Measurements from ENCODE around the gene GPX3.
A peak's percentile ranks its signal among the peaks of the same experiment; 100 is the strongest.

Gene GPX3

DNA sequence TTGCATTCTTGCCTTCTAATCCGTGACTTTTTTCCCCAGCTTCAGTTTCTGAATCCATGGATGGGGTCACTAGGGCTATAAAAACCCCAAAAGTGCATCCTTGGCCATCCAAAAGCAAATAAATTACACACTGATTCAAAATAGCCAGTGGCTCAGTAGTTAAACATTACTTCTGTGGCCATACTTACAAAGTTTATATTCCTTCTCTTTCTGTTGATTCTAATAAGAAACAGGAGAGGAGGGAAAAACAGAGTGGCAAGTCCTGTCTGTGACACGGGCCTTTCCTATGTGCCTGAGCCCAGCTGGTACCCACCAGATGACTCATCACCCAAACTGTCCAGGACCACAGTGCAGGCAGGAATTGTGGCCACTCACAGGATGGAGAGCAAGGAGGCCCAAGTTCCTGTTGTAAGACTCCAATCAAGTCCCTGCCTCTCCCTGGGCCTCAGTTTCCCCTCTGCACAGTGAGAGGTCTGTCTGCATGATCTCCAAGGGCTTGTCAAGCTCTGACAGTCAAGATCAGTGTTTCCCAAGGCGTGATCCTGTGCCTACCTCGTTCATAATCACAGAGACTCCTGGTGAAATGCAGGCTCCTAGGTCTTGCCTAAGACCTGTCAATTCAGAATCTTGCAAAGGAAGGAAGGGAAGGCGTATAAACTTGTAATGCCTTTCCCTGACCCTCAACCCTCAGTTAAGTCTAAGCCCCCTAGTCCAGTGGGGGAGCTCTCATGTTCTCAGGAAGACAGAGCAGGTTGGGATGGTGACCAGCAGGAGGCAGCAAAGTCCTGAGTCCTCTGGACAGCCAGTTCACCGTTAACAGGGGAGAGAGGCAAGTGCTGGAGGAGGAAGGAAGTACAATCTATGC is 30.9 kb downstream of the GPX3 start:
- in situ Hi-C loops (cut with HindIII; ENCODE audit: low pct_ligation_motif_present, low sequenced_read_pairs): no loop called here
- no peak overlapping the region for H3K4me3 ChIP-seq (ENCODE audit: low read depth, low read length)
- no peaks in the 10 kb centered on the region for H3K27me3 ChIP-seq (replicated peaks)
- H3K36me3 ChIP-seq (replicated peaks): peaks cover 69% of the 10 kb centered on the region
- TF ChIP-seq, protein P1, sequence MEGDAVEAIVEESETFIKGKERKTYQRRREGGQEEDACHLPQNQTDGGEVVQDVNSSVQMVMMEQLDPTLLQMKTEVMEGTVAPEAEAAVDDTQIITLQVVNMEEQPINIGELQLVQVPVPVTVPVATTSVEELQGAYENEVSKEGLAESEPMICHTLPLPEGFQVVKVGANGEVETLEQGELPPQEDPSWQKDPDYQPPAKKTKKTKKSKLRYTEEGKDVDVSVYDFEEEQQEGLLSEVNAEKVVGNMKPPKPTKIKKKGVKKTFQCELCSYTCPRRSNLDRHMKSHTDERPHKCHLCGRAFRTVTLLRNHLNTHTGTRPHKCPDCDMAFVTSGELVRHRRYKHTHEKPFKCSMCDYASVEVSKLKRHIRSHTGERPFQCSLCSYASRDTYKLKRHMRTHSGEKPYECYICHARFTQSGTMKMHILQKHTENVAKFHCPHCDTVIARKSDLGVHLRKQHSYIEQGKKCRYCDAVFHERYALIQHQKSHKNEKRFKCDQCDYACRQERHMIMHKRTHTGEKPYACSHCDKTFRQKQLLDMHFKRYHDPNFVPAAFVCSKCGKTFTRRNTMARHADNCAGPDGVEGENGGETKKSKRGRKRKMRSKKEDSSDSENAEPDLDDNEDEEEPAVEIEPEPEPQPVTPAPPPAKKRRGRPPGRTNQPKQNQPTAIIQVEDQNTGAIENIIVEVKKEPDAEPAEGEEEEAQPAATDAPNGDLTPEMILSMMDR (IDR thresholded peaks at IDR 0.05; ENCODE audit: low read depth, low read length, missing control alignments): peak; percentile 95
- H3K27ac ChIP-seq: no peak overlapping the region
- DNase-seq: peak; percentile 81

DNA sequence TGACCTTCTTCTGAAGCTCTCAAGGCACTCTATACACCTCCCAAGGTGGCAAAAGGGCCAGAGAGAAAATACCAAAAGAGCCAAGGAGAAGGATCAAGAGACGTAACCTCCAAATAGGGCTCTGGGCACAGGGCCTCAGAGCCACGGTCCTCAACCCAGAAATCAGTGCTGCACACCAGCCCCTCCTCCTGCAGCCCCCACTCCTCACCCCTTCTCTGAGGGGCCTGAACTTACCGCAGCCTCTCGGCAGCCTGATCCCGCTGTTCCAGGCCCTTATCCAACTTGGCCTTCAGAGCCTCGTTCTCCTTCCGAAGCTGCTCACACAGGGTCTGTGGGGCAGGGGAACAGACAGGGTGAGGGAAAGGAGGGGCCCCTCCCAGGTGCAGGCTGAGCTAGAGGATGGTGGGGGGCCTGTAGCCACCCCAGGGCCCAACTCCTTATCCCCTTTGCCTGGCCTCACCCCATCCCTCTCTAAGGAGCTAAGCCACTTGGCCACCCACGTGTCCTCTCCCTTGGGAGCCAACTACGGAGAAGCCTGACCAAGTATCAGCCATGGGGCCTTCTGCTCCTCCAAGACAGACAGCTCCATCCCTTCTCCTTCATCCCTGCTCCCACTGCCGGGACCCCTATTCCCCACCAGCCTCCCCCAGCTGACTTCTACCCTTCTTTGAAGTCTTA is 31.7 kb downstream of the GPX3 start:
- TF ChIP-seq, protein P1 (IDR thresholded peaks at IDR 0.05; ENCODE audit: low read depth, low read length, missing control alignments): no peak
- Histone ChIP-seq H3K4me3 (ENCODE audit: low read depth, low read length) (no peak overlapping the region), H3K27ac (no peak overlapping the region), H3K27me3 (replicated peaks) (no peaks in the 10 kb centered on the region), H3K36me3 (replicated peaks) (peaks cover 69% of the 10 kb centered on the region)
- DNase-seq: no peak
- in situ Hi-C loops (cut with HindIII; ENCODE audit: low pct_ligation_motif_present, low sequenced_read_pairs): no loop called here

DNA sequence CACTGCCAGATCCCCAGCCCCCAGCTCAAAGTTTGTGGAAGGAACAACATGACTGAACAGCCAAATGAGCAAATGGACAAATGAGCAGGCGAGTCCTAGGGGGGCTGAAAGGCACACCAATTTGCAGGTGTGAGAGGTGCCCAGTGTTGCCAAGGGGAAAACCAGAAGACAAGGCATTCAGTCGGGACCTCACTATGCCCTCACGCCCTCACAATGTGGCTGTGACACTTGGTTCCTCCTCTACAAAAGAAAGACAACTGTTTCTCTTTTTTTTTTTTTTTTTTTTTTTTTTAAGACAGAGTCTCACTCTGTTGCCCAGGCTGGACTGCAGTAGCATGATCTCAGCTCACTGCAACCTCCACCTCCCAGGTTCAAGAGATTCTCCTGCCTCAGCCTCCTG is 32.4 kb downstream of the GPX3 start:
- peaks cover 67% of the 10 kb centered on the region for H3K36me3 ChIP-seq (replicated peaks)
- TF ChIP-seq, protein P1 (IDR thresholded peaks at IDR 0.05; ENCODE audit: low read depth, low read length, missing control alignments): no peak
- in situ Hi-C loops (cut with HindIII; ENCODE audit: low pct_ligation_motif_present, low sequenced_read_pairs): no loop called here

DNA sequence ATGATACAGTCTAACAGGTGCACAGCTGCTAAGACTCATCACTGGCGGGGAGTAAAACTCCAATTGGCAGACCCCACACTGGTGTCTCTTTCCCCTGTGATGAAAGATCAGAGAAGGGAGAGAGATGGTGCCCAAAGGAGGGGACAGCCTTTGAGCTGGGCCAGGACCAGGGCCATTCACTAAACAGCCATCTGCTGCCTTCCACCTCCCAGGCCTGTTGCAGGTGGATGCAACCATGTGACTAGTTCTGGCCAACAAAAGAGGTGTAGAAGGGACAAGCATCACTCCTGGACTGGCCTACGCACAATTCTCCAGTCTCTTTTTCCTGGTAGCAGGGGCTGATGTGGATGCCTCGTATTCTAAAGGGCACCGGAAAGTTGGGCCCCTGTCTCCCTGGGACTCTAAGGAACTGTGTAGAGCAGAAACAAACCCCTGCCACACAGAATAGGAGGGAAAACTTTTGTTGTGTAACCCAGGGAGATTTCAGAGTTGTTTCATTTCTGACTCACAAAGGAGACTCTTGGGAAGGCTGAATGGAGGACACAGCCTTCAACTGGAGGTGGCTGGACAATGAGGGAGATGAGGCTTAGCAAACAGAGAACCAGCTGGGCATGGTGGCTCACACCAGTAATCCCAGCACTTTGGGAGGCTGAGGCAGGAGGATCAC is 33.5 kb downstream of the GPX3 start:
- DNase-seq: no peak
- Histone ChIP-seq H3K4me3 (ENCODE audit: low read depth, low read length) (no peak overlapping the region), H3K36me3 (replicated peaks) (peaks cover 63% of the 10 kb centered on the region), H3K27ac (no peak overlapping the region), H3K27me3 (replicated peaks) (no peaks in the 10 kb centered on the region)
- in situ Hi-C loops (cut with HindIII; ENCODE audit: low pct_ligation_motif_present, low sequenced_read_pairs): no loop called here
- TF ChIP-seq, protein P1 (IDR thresholded peaks at IDR 0.05; ENCODE audit: low read depth, low read length, missing control alignments): no peak

More for the DNA sequence above, 32.4 kb downstream of the GPX3 start:
- no peak for DNase-seq
- Histone ChIP-seq H3K4me3 (ENCODE audit: low read depth, low read length) (no peak overlapping the region), H3K27ac (no peak overlapping the region), H3K27me3 (replicated peaks) (no peaks in the 10 kb centered on the region)

DNA sequence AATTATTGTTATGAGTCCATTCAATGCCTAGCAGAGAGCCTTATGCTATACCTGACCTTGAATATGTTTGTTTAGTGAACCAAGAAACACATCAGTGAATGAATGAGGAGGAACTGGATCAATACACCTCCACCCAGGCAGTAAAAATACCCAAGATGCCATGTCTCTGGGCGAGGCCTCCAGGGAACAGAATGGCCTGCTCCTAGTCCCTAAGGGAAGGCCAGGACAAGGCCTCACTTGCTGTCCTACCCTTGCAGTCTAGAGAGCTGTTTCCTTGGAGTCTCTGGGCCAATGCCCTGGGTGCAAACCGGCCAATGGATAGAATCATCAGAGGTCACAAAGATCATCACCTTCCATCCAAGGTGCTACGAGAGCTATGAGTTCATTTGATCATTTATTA is 34.3 kb downstream of the GPX3 start:
- no peak overlapping the region for H3K4me3 ChIP-seq (ENCODE audit: low read depth, low read length)
- H3K27ac ChIP-seq: no peak overlapping the region
- H3K36me3 ChIP-seq (replicated peaks): peaks cover 60% of the 10 kb centered on the region
- no peak for DNase-seq
- TF ChIP-seq, protein P1 (IDR thresholded peaks at IDR 0.05; ENCODE audit: low read depth, low read length, missing control alignments): no peak
- H3K27me3 ChIP-seq (replicated peaks): no peaks in the 10 kb centered on the region
- in situ Hi-C loops (cut with HindIII; ENCODE audit: low pct_ligation_motif_present, low sequenced_read_pairs): no loop called here

Measured in brain microvascular endothelial cell (primary cell).